ENCODE results near the gene CLEC3B. TPM values are rescaled to one million over a fixed set of nuclear protein-coding genes. Genes with fewer than 3 reads are reported as not detected.

CLEC3B gene
- total RNA-seq, 2 experiments from 2014 or later: not detected

DNA sequence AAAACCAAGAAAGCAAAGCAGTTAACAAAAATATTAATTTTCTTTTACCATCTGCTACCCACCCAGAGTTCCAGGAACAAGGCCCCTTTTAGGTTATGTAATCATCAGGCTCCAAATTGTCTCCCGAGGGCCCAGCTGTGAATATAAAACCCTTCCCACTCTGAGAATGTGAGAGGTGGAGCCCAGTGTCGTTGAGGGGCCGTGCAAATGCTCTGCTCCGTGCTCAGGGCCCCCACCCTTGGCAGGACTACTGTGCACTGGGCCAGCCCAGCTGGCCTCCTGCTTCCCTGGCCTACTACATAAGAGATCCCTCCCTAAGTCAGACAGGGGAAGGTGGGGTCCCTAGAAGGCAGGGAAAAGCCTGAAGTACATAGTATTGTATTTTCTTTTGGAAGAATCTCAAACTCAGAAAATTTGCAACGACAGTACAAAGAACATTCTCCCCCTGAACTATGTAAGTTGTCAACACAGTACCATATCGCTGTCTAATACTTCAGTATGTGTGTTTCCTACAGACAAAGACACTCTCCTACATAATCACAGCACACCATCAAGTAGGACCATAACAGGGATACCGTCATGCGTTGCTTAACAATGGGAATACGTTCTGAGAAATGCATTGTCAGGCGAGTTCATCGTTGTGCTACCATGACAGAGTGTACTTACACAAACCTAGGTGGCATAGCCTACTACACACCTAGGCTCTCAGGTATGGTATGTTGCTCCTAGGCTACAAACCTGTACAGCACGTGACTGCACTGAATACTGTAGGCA, 4.4 kb upstream of the CLEC3B start:
- ATAC-seq (no peak), DNase-seq (no peak)
- H3K9me3 Mint-ChIP-seq (ENCODE audit: low read depth): no peaks in the 10 kb centered on the region
- ChIA-PET CTCF (no interaction called here), POLR2A (interaction anchor here (0.6 kb wide), 1 partner anchor 369 kb away, joined by 3 read pairs; no protein-coding TSS in a partner anchor)
- H3K4me3 Mint-ChIP-seq: no peak overlapping the region
- intact Hi-C loops (cut with DNase I, micrococcal nuclease): no loop called here
- no peaks in the 10 kb centered on the region for H3K27me3 Mint-ChIP-seq
- H3K36me3 Mint-ChIP-seq (ENCODE audit: low read depth): no peaks in the 10 kb centered on the region
- H3K4me1 Mint-ChIP-seq: peaks cover 13% of the 10 kb centered on the region
- H3K27ac Mint-ChIP-seq: no peak overlapping the region

DNA sequence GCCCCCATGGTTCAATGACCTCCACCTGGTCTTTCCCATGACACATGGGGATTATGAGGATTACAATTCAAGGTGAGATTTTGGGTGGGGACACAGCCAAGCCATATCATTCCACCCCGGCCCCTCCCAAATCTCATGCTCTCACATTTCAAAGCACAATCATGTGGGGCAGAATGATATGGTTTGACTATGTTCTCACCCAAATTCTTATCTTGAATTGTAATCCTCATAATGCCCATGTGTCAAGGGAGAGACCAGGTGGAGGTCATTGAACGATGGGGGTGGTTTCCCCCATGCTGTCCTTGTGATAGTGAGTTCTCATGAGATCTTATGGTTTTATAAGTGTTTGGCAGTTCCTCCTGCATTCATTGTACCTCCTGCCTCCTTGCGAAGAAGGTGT, 2.4 kb upstream of the CLEC3B start:
- Mint-ChIP-seq H3K4me1 (peaks cover 13% of the 10 kb centered on the region), H3K27me3 (no peaks in the 10 kb centered on the region), H3K4me3 (no peak overlapping the region), H3K36me3 (ENCODE audit: low read depth) (no peaks in the 10 kb centered on the region), H3K9me3 (ENCODE audit: low read depth) (no peaks in the 10 kb centered on the region), H3K27ac (no peak overlapping the region)
- ChIA-PET CTCF (no interaction called here), POLR2A (interaction anchor here (0.6 kb wide), 1 partner anchor 589 kb away, joined by 7 read pairs; no protein-coding TSS in a partner anchor)
- intact Hi-C loops (cut with DNase I, micrococcal nuclease): no loop called here
- DNase-seq (no peak), ATAC-seq (no peak)

DNA sequence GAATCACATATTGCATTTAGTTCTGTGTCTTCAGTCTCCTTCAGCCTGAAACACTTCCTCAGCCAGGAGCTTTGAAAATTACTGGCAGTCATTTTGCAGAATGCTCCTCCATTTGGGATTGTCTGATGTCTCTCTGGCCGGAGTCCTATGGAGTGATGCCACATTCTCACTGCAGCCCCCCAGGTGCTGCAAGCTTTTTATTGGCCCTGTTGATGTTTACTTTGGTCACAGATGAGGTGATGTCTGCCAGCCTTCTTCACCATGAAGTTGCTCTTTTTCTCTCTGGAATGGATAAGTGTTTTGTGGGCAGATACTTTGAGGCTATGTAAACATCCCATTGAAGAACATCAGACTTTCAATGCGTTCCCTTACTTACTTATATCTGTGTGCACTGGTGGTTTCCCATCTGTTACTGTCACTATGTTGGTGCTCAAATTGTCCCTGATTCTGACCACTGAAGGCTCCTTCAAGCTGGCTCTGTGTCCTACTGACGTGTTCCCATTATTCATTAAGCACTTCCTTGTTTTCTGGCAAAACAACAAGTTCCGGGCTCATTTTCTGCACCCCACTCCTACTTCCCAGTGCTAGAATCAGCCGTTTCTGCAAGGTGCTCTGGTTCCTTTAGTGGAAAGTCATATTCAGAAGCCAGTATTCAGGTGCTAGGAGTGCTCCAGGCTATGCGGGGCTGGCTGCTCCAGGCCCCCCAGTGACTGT, 1.4 kb upstream of the CLEC3B start:
- ATAC-seq (no peak), DNase-seq (no peak)
- intact Hi-C loops (cut with DNase I, micrococcal nuclease): no loop called here
- POLR2A ChIA-PET: no interaction called here
- no peaks in the 10 kb centered on the region for H3K27me3 Mint-ChIP-seq
- H3K4me3 Mint-ChIP-seq: no peak overlapping the region
- no peaks in the 10 kb centered on the region for H3K36me3 Mint-ChIP-seq (ENCODE audit: low read depth)
- peaks cover 13% of the 10 kb centered on the region for H3K4me1 Mint-ChIP-seq
- no peaks in the 10 kb centered on the region for H3K9me3 Mint-ChIP-seq (ENCODE audit: low read depth)
- no peak overlapping the region for H3K27ac Mint-ChIP-seq
- CTCF ChIA-PET: no interaction called here

DNA sequence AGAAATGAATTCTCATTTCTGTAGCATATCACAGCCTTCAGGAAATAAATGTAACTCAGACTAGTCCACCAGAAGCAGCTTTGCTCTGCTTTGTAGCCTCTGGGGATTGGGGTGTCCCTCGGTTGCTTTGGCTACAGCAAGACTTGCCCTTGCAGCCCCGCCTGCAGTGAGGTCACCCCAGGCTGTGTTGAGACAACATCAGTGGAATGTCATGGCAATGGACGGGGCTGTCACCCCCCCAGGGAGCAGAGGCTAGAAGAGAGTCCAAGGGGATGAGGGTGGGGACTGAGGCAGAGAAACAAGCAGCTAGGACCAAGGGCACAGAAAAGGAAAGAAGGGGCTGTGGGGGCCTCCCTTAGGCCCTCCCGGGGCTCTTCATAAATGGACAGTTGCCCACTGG, 854 bp downstream of the CLEC3B start:
- POLR2A ChIA-PET: no interaction called here
- intact Hi-C loops (cut with DNase I, micrococcal nuclease): no loop called here
- Mint-ChIP-seq H3K27ac (no peak overlapping the region), H3K9me3 (ENCODE audit: low read depth) (no peaks in the 10 kb centered on the region), H3K36me3 (ENCODE audit: low read depth) (no peaks in the 10 kb centered on the region), H3K27me3 (no peaks in the 10 kb centered on the region), H3K4me1 (no peaks in the 10 kb centered on the region), H3K4me3 (no peak overlapping the region)
- ATAC-seq (no peak), DNase-seq (no peak)
- CTCF ChIA-PET: interaction anchor here (1.3 kb wide), 1 partner anchor 9 kb away, joined by 4 read pairs; no protein-coding TSS in a partner anchor

DNA sequence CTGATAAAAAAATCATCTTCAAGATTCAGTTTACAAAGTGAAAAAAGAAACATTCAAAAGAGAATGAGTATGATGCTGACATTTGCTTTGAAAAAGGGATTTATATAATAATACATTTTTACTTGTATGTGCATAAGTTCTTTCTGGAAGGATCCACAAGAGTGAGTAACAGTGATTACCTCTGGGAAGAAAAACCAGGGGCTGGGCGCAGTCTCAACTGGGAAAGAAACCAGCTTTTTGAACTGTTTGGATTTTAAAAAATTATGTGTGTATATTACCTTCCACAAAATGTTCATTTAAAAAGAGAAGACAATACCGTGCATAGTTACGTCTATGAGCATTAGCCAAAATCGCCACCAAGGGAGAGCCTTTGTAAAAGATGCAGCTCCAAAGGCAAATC, 1.3 kb downstream of the CLEC3B start:
- H3K9me3 Mint-ChIP-seq (ENCODE audit: low read depth): no peaks in the 10 kb centered on the region
- no peaks in the 10 kb centered on the region for H3K4me1 Mint-ChIP-seq
- intact Hi-C loops (cut with DNase I, micrococcal nuclease): no loop called here
- POLR2A ChIA-PET: no interaction called here
- DNase-seq (no peak), ATAC-seq (no peak)
- no peak overlapping the region for H3K27ac Mint-ChIP-seq
- no peaks in the 10 kb centered on the region for H3K36me3 Mint-ChIP-seq (ENCODE audit: low read depth)
- H3K4me3 Mint-ChIP-seq: no peak overlapping the region
- CTCF ChIA-PET: interaction anchor here (1.3 kb wide), 1 partner anchor 9 kb away, joined by 4 read pairs; no protein-coding TSS in a partner anchor
- no peaks in the 10 kb centered on the region for H3K27me3 Mint-ChIP-seq

DNA sequence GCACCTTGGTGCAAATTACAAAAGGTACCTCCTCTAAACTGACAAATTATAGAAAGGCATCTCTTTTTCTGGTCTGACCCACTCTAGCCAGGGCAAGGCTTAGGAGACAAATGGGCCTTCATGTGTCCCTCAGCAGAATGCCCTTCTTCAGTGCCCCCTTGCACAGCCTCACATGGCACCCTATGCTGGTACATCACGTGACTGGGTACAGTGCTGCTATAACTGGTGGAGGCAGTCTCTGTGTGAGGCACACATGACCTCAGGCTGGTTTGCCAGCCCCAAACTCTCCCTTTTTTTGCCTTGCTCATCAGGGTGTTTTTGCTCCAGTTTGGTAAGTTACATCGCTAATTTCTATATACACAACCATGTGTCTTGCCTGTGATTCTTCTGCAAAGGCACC, 3.1 kb downstream of the CLEC3B start:
- POLR2A ChIA-PET: no interaction called here
- DNase-seq (no peak), ATAC-seq (no peak)
- H3K4me3 Mint-ChIP-seq: no peak overlapping the region
- no peaks in the 10 kb centered on the region for H3K9me3 Mint-ChIP-seq (ENCODE audit: low read depth)
- no peak overlapping the region for H3K27ac Mint-ChIP-seq
- CTCF ChIA-PET: interaction anchor here (2.4 kb wide), 1 partner anchor 10 kb away, joined by 6 read pairs; no protein-coding TSS in a partner anchor
- H3K4me1 Mint-ChIP-seq: no peaks in the 10 kb centered on the region
- intact Hi-C loops (cut with DNase I, micrococcal nuclease): no loop called here
- H3K36me3 Mint-ChIP-seq (ENCODE audit: low read depth): no peaks in the 10 kb centered on the region
- H3K27me3 Mint-ChIP-seq: no peaks in the 10 kb centered on the region

DNA sequence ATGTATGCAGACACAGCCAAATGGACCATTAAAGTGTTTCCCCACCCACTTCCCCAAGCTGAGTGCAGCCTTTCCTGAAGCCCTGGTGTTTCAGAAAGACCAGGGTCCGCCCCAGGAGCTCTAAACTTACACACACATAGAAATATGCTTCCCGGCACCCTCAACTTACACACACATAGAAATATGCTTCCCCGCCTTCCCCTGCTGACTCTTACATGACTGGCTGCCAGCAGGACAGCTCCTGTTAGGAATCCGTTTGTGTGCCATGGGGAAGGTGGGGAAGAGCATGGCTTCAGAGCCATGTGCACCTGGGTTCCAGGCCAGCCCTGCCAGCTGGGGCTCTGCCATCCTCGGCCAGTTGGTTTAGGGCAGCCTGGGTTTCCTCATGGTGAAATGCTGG, 3.6 kb downstream of the CLEC3B start:
- POLR2A ChIA-PET: interaction anchor here (0.5 kb wide), 1 partner anchor 43 kb away, joined by 3 read pairs; no protein-coding TSS in a partner anchor
- Mint-ChIP-seq H3K27ac (no peak overlapping the region), H3K9me3 (ENCODE audit: low read depth) (no peaks in the 10 kb centered on the region), H3K36me3 (ENCODE audit: low read depth) (no peaks in the 10 kb centered on the region), H3K27me3 (peaks cover under 1% of the 10 kb centered on the region), H3K4me3 (no peak overlapping the region), H3K4me1 (peaks cover 2% of the 10 kb centered on the region)
- ATAC-seq (no peak), DNase-seq (no peak)
- intact Hi-C loops (cut with DNase I, micrococcal nuclease): loop anchor here in 1 of 2 experiments (10.0 kb wide), 1 partner anchor 495 kb away; no protein-coding TSS in a partner anchor
- CTCF ChIA-PET: interaction anchor here (0.5 to 2.4 kb wide), 2 partner anchors 9 to 290 kb away, joined by 3 to 6 read pairs; no protein-coding TSS in a partner anchor

DNA sequence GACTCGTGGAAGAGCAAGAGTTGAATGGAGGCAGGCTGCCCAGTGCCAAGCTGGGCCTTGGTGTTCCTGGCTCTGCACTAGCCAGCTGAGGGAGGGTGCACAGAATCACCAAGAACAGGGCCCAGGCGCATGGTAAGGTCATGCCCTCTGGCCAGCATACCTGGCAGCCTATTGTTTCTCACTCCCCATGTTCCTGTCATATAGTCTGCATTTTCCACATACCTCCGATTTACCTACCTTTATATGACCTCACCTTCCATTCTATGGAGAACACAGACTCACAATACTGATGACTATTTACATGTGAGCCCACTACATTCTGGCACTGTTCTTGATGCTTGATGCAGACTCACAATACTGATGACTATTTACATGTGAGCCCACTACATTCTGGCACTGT, 5.4 kb downstream of the CLEC3B start:
- Mint-ChIP-seq H3K36me3 (ENCODE audit: low read depth) (no peaks in the 10 kb centered on the region), H3K27me3 (peaks cover 10% of the 10 kb centered on the region), H3K4me3 (no peak overlapping the region), H3K27ac (no peak overlapping the region), H3K4me1 (peaks cover 18% of the 10 kb centered on the region), H3K9me3 (ENCODE audit: low read depth) (no peaks in the 10 kb centered on the region)
- no peak for ATAC-seq
- CTCF ChIA-PET: interaction anchor here (0.7 to 2.4 kb wide), 4 partner anchors 7 to 740 kb away, joined by 3 to 6 read pairs (median 4); no protein-coding TSS in a partner anchor
- DNase-seq: no peak
- POLR2A ChIA-PET: no interaction called here
- intact Hi-C loops (cut with DNase I, micrococcal nuclease): loop anchor here in 1 of 2 experiments (10.0 kb wide), 1 partner anchor 497 kb away; no protein-coding TSS in a partner anchor

DNA sequence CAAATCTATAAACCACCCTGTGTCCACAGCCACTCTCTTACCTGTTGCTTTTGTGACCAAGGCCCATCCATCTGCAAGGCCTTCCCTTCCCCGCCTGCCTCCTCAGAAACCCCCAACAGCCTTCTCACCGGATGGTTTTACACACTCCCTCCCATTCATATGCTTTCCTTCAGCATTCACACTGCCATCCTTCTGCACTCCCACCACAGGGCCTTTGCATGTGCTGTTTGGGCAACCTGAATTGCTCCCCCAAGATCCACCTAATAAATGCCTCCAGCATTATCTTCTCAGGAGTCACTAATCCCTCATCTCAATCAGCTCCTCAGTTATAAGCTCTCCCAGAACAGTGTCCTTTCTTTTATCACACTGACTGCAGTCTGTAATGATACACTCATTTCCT, 6.0 kb downstream of the CLEC3B start:
- Mint-ChIP-seq H3K36me3 (ENCODE audit: low read depth) (no peaks in the 10 kb centered on the region), H3K4me1 (peaks cover 21% of the 10 kb centered on the region), H3K9me3 (ENCODE audit: low read depth) (no peaks in the 10 kb centered on the region), H3K27ac (no peak overlapping the region), H3K4me3 (no peak overlapping the region), H3K27me3 (peaks cover 13% of the 10 kb centered on the region)
- intact Hi-C loops (cut with DNase I, micrococcal nuclease): loop anchor here in 1 of 2 experiments (10.0 kb wide), 1 partner anchor 497 kb away; no protein-coding TSS in a partner anchor
- ATAC-seq: no peak
- ChIA-PET CTCF (no interaction called here), POLR2A (no interaction called here)
- DNase-seq: no peak

DNA sequence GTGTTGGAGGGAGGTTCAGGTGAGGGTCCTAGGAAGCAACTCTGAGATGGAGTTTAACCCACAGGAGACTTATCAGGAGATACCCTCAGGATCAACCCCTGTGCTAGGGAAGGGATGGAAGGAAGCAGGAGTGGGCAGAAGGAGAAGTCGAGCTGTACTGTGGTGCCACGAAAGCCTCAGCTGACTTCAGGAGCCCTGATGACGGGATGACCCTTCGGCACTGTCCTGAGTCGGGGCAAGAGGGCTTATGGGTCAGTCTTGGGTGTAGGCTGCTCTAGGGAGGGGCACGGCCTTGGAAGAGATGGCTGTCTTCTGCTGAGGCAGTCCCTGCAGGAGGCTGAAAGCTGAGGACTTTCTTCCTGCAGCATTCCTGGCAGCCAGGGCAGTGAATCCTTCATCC, 7.7 kb downstream of the CLEC3B start:
- Mint-ChIP-seq H3K27ac (no peak overlapping the region), H3K36me3 (ENCODE audit: low read depth) (no peaks in the 10 kb centered on the region), H3K4me3 (no peak overlapping the region), H3K4me1 (peaks cover 22% of the 10 kb centered on the region), H3K9me3 (ENCODE audit: low read depth) (no peaks in the 10 kb centered on the region), H3K27me3 (peaks cover 14% of the 10 kb centered on the region)
- no peak for ATAC-seq
- ChIA-PET POLR2A (no interaction called here), CTCF (interaction anchor here (0.7 to 1.3 kb wide), 5 partner anchors 8 to 627 kb away, joined by 3 to 5 read pairs (median 4); no protein-coding TSS in a partner anchor)
- intact Hi-C loops (cut with DNase I, micrococcal nuclease): loop anchor here in 1 of 2 experiments (10.0 kb wide), 1 partner anchor 499 kb away; no protein-coding TSS in a partner anchor
- DNase-seq: no peak

DNA sequence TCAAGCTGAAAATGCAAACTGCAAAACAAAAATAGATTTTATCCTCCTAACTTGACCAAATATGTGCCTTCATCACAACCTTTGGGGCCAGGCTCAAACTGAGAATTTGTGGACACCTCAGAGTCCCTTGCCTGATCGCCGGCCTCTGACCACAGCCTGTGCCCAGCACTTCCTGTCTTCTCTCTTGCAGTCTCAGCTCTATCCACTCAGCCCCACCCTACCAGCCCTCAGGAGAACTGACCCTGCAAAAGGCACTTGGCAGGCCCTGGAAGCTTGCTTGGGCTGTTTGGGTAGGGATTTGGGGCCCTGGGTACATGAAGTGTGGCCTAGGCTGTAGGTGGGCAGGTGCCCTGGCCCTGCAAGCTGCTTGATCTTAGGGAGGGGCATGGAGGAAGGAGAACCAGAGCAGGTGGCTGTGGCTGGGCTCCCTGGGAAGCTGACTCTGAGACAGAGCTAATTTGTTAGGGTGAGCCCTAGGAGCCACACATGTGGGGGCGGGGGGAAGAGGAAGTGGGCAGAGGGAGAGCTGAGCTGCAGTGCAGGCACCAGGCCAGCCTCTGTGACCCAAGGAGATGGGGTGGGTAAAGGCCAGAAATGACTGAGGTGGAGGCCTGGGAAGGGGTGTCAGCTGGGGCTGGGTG, 8.6 kb downstream of the CLEC3B start:
- peaks cover 22% of the 10 kb centered on the region for H3K4me1 Mint-ChIP-seq
- H3K36me3 Mint-ChIP-seq (ENCODE audit: low read depth): no peaks in the 10 kb centered on the region
- POLR2A ChIA-PET: no interaction called here
- H3K9me3 Mint-ChIP-seq (ENCODE audit: low read depth): no peaks in the 10 kb centered on the region
- intact Hi-C loops (cut with DNase I, micrococcal nuclease): loop anchor here (5.0 to 10.0 kb wide), 4 partner anchors 308 to 893 kb away; no protein-coding TSS in a partner anchor
- H3K27me3 Mint-ChIP-seq: peaks cover 14% of the 10 kb centered on the region
- CTCF ChIA-PET: interaction anchor here (0.6 to 1.3 kb wide), 6 partner anchors 21 to 625 kb away, joined by 3 to 5 read pairs (median 4); no protein-coding TSS in a partner anchor
- ATAC-seq: no peak
- peak; percentile 53 for DNase-seq
- no peak overlapping the region for H3K27ac Mint-ChIP-seq
- no peak overlapping the region for H3K4me3 Mint-ChIP-seq

Measured in activated CD4-positive, alpha-beta T cell treated with anti-CD3 and anti-CD28 coated beads for 36 hours (primary cell).